ENCODE results near the gene BRIP1. TPM values are rescaled to one million over a fixed set of nuclear protein-coding genes. Genes with fewer than 3 reads are reported as not detected.
"Not testable (repeated sequence)": the region's sequence is repeated elsewhere in the genome, so short reads cannot be mapped to it uniquely, and the experiment has no call there.

BRIP1 gene
- total RNA-seq, 1 experiment from 2014 or later: 12.0 TPM

- not testable (repeated sequence) for H3K27me3 ChIP-seq (ENCODE audit: control insufficient read depth, insufficient read depth, low read length); DNase-seq; H3K4me3 ChIP-seq (ENCODE audit: insufficient read depth, low read depth, low read length); H3K36me3 ChIP-seq (replicated peaks; ENCODE audit: control insufficient read depth, insufficient read depth, low read length)
Observed at GRCh38 chr17:61674609-61675008, 188.7 kb downstream of the BRIP1 start.

GRCh38 chr17:61673019-61673897 lies 190.1 kb downstream of the BRIP1 start:
- not testable (repeated sequence) for DNase-seq; H3K27me3 ChIP-seq (ENCODE audit: control insufficient read depth, insufficient read depth, low read length); H3K4me3 ChIP-seq (ENCODE audit: insufficient read depth, low read depth, low read length); H3K36me3 ChIP-seq (replicated peaks; ENCODE audit: control insufficient read depth, insufficient read depth, low read length)

GRCh38 chr17:61672140-61672539 lies 191.2 kb downstream of the BRIP1 start:
- H3K4me3 ChIP-seq (ENCODE audit: insufficient read depth, low read depth, low read length): no peak overlapping the region
- no peak for DNase-seq
- H3K36me3 ChIP-seq (replicated peaks; ENCODE audit: control insufficient read depth, insufficient read depth, low read length): no peaks in the 10 kb centered on the region
- H3K27me3 ChIP-seq (ENCODE audit: control insufficient read depth, insufficient read depth, low read length): no peaks in the 10 kb centered on the region

GRCh38 chr17:61670691-61671090 lies 192.6 kb downstream of the BRIP1 start:
- Histone ChIP-seq H3K4me3 (ENCODE audit: insufficient read depth, low read depth, low read length) (no peak overlapping the region), H3K27me3 (ENCODE audit: control insufficient read depth, insufficient read depth, low read length) (no peaks in the 10 kb centered on the region), H3K36me3 (replicated peaks; ENCODE audit: control insufficient read depth, insufficient read depth, low read length) (no peaks in the 10 kb centered on the region)
- no peak for DNase-seq

- H3K4me3 ChIP-seq (ENCODE audit: insufficient read depth, low read depth, low read length): no peak overlapping the region
- no peaks in the 10 kb centered on the region for H3K36me3 ChIP-seq (replicated peaks; ENCODE audit: control insufficient read depth, insufficient read depth, low read length)
- no peaks in the 10 kb centered on the region for H3K27me3 ChIP-seq (ENCODE audit: control insufficient read depth, insufficient read depth, low read length)
- DNase-seq: no peak
Observed at GRCh38 chr17:61669522-61669921, 193.8 kb downstream of the BRIP1 start.

- no peaks in the 10 kb centered on the region for H3K27me3 ChIP-seq (ENCODE audit: control insufficient read depth, insufficient read depth, low read length)
- no peak overlapping the region for H3K4me3 ChIP-seq (ENCODE audit: insufficient read depth, low read depth, low read length)
- H3K36me3 ChIP-seq (replicated peaks; ENCODE audit: control insufficient read depth, insufficient read depth, low read length): no peaks in the 10 kb centered on the region
- DNase-seq: no peak
Observed at GRCh38 chr17:61668486-61668885, 194.8 kb downstream of the BRIP1 start.

- H3K4me3 ChIP-seq (ENCODE audit: insufficient read depth, low read depth, low read length); DNase-seq; H3K27me3 ChIP-seq (ENCODE audit: control insufficient read depth, insufficient read depth, low read length); H3K36me3 ChIP-seq (replicated peaks; ENCODE audit: control insufficient read depth, insufficient read depth, low read length): not testable (repeated sequence)
Observed at GRCh38 chr17:61666406-61667088, 196.8 kb downstream of the BRIP1 start.

GRCh38 chr17:61663310-61663709 lies 200.0 kb downstream of the BRIP1 start:
- Histone ChIP-seq H3K27me3 (ENCODE audit: control insufficient read depth, insufficient read depth, low read length) (no peaks in the 10 kb centered on the region), H3K36me3 (replicated peaks; ENCODE audit: control insufficient read depth, insufficient read depth, low read length) (no peaks in the 10 kb centered on the region), H3K4me3 (ENCODE audit: insufficient read depth, low read depth, low read length) (no peak overlapping the region)
- no peak for DNase-seq

- Histone ChIP-seq H3K27me3 (ENCODE audit: control insufficient read depth, insufficient read depth, low read length) (no peaks in the 10 kb centered on the region), H3K4me3 (ENCODE audit: insufficient read depth, low read depth, low read length) (no peak overlapping the region), H3K36me3 (replicated peaks; ENCODE audit: control insufficient read depth, insufficient read depth, low read length) (no peaks in the 10 kb centered on the region)
- no peak for DNase-seq
Observed at GRCh38 chr17:61662741-61663140, 200.6 kb downstream of the BRIP1 start.

- H3K27me3 ChIP-seq (ENCODE audit: control insufficient read depth, insufficient read depth, low read length): no peaks in the 10 kb centered on the region
Observed at GRCh38 chr17:61662186-61662585, 201.1 kb downstream of the BRIP1 start.

GRCh38 chr17:61660746-61661485 lies 202.4 kb downstream of the BRIP1 start:
- DNase-seq: no peak
- no peaks in the 10 kb centered on the region for H3K27me3 ChIP-seq (ENCODE audit: control insufficient read depth, insufficient read depth, low read length)
- H3K36me3 ChIP-seq (replicated peaks; ENCODE audit: control insufficient read depth, insufficient read depth, low read length): no peaks in the 10 kb centered on the region
- no peak overlapping the region for H3K4me3 ChIP-seq (ENCODE audit: insufficient read depth, low read depth, low read length)

More at GRCh38 chr17:61662186-61662585, 201.1 kb downstream of the BRIP1 start:
- Histone ChIP-seq H3K36me3 (replicated peaks; ENCODE audit: control insufficient read depth, insufficient read depth, low read length) (no peaks in the 10 kb centered on the region), H3K4me3 (ENCODE audit: insufficient read depth, low read depth, low read length) (no peak overlapping the region)
- DNase-seq: no peak

GRCh38 chr17:61659437-61659836 lies 203.9 kb downstream of the BRIP1 start:
- no peak overlapping the region for H3K4me3 ChIP-seq (ENCODE audit: insufficient read depth, low read depth, low read length)
- H3K36me3 ChIP-seq (replicated peaks; ENCODE audit: control insufficient read depth, insufficient read depth, low read length): no peaks in the 10 kb centered on the region
- no peaks in the 10 kb centered on the region for H3K27me3 ChIP-seq (ENCODE audit: control insufficient read depth, insufficient read depth, low read length)
- DNase-seq: no peak

GRCh38 chr17:61658183-61658582 lies 205.1 kb downstream of the BRIP1 start:
- Histone ChIP-seq H3K36me3 (replicated peaks; ENCODE audit: control insufficient read depth, insufficient read depth, low read length) (no peaks in the 10 kb centered on the region), H3K4me3 (ENCODE audit: insufficient read depth, low read depth, low read length) (no peak overlapping the region), H3K27me3 (ENCODE audit: control insufficient read depth, insufficient read depth, low read length) (no peaks in the 10 kb centered on the region)
- DNase-seq: no peak

- H3K36me3 ChIP-seq (replicated peaks; ENCODE audit: control insufficient read depth, insufficient read depth, low read length): no peaks in the 10 kb centered on the region
- no peaks in the 10 kb centered on the region for H3K27me3 ChIP-seq (ENCODE audit: control insufficient read depth, insufficient read depth, low read length)
- H3K4me3 ChIP-seq (ENCODE audit: insufficient read depth, low read depth, low read length): no peak overlapping the region
- DNase-seq: no peak
Observed at GRCh38 chr17:61657338-61657737, 206.0 kb downstream of the BRIP1 start.
